Measurements from ENCODE around the gene WDR75. TPM values are rescaled to one million over a fixed set of nuclear protein-coding genes. Genes with fewer than 3 reads are reported as not detected.

WDR75 gene
- total RNA-seq, 4 donors from 2014 or later = 31.6 to 49.4 (median 38.8) TPM

DNA sequence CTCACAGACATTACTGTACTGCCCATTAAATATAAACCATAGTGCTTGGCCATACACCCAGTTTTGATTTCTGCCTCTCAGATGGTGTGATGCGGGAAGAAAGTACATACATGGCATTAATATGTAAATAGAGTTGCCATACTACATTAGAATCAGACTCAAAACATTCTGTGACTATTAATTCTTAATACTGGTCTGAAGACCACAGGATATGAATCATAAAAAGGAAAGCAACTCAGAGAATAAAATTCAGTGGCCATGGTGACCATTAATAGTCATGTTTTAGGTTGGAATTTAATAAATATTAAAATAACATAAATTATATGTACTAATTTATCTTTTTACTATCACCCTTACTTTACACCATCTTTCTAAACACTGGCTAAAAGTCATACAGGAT is 33.0 kb upstream of the WDR75 start:
- TF ChIP-seq, protein P1, sequence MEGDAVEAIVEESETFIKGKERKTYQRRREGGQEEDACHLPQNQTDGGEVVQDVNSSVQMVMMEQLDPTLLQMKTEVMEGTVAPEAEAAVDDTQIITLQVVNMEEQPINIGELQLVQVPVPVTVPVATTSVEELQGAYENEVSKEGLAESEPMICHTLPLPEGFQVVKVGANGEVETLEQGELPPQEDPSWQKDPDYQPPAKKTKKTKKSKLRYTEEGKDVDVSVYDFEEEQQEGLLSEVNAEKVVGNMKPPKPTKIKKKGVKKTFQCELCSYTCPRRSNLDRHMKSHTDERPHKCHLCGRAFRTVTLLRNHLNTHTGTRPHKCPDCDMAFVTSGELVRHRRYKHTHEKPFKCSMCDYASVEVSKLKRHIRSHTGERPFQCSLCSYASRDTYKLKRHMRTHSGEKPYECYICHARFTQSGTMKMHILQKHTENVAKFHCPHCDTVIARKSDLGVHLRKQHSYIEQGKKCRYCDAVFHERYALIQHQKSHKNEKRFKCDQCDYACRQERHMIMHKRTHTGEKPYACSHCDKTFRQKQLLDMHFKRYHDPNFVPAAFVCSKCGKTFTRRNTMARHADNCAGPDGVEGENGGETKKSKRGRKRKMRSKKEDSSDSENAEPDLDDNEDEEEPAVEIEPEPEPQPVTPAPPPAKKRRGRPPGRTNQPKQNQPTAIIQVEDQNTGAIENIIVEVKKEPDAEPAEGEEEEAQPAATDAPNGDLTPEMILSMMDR (IDR thresholded peaks at IDR 0.05) = no peak

DNA sequence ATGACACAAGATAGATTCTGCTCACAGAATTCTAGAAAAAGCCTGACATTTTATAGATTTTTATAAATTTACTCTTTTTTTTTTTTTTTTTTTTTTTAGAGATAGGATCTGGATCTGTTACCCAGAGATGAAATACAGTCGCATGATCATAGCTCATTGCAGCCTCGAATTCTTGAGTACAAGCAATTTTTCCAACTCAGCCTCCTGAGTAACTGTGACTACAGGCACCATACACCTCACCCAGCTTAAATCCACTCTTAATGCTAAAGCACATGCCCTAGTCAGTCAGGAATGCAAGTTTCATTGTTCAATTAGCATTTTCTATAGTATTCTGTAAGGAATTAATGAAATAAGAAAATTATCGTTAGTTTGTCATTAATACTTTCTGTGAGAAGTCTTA is 32.1 kb upstream of the WDR75 start:
- TF ChIP-seq, protein P1 (IDR thresholded peaks at IDR 0.05) = no peak
- no peak for ATAC-seq (ENCODE audit: low FRiP score)

More for the DNA sequence above, 33.0 kb upstream of the WDR75 start:
- no peak for ATAC-seq (ENCODE audit: low FRiP score)
- no peak for DNase-seq (ENCODE audit: low spot score)

DNA sequence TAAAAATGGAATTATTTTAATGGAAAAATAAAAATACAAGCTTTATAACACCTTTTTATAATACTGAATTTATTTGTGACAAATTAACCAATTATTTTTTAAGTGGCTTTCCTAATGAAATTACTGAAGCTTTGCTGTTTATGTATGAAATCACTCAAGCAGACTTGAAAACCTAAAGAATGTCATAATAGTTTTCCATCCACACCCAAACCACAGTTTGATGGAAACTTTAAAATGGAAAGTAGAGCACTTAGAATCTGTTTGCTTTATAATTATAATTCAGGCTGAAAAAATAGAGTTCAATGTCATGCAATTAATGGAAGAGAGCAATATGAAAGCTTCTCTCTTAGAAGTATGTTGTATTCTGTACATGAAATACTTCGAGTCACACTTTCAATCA is 31.6 kb upstream of the WDR75 start:
- DNase-seq (ENCODE audit: low spot score) = no peak
- no peak for ATAC-seq (ENCODE audit: low FRiP score)
- TF ChIP-seq, protein P1 (IDR thresholded peaks at IDR 0.05) = no peak

More for the DNA sequence above, 32.1 kb upstream of the WDR75 start:
- no peak for DNase-seq (ENCODE audit: low spot score)

DNA sequence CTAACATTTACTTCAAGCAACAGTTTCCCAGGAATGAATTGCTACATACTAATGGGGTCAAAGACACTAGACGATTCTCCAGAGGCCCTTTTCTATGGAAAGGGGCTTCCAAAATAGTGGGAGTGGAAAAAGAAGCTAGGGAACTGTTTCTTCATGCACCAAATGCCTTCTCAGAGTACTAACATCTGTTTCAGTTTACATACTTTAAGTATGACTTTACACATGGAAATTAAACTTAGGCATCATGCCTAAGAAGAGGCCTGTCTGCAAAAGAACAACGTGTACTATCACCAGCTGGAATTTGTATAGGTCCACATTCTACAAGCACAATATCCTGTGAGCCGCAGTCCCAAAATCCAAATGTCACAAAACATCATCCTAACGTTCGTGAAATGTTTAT is 29.4 kb upstream of the WDR75 start:
- TF ChIP-seq, protein P1 (IDR thresholded peaks at IDR 0.05) = no peak
- no peak for DNase-seq (ENCODE audit: low spot score)
- peak; percentile 91 for ATAC-seq (ENCODE audit: low FRiP score)

DNA sequence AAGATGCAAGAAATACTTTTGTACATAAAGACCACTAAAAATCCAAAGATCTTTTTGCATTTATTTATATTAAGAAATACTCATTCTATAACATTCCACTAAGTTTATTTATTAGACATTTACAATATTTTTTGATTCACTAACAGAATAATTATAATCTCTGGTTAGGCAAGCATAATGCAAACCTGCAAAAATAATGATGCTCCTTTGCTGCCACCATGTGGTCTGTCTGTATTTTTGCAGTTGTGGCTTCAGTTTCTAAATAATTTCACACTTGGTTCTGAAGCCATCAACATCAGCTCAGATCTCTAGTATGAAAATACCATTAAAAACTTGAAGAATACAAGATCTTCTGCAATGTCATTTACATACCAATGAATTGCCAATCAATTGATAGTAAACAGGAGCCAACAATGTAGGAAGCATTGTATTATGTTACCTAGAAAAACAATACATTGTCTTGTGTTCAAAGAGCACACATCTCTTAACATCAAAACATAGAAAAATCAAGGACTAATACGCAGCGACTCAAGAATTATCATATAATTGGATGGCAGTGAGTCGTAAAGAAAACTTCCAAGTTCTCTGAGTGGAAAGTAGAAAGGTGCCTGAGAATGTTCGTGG is 28.8 kb upstream of the WDR75 start:
- peak; percentile 65 for ATAC-seq (ENCODE audit: low FRiP score)
- no peak for DNase-seq (ENCODE audit: low spot score)

DNA sequence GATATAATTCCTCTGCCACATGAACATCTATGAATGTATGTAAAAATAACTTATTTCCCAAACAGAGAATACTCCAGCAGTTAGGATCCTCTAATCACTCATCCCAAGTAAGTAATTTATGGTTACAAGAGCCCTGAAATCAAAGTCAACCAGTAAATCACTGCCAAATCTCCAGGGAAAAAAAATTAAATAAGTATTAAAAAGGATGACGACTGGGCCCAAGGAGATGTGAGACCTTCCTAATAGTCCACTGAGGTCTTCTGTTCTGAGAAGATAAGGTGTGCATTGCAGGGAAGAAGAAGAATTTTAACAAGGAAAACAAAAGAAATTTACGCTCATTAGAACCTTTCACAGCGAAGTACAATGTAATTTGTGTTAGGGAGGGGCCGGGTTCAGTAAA is 28.0 kb upstream of the WDR75 start:
- ATAC-seq (ENCODE audit: low FRiP score) = no peak

More for the DNA sequence above, 28.8 kb upstream of the WDR75 start:
- TF ChIP-seq, protein P1 (IDR thresholded peaks at IDR 0.05) = peak in 1 of 3 donors; percentile 21

DNA sequence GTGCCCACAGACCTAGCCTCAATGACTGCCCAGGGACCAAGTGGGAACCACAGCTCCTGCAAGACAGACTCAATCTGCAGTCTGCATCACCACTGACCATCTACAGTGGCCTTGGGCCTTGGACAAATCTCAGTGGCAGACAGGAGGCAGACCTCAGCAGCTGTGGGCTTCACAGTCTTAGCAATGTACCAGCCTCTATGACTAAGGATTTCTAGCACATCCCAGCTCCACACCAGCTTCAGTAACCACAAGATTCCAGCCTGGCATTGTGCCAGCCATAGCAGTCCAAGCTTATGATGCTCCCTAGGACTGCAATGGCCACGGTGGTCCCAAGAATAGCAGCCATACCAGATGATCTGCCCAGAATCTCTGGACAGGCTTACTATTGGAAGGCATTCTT is 19.6 kb upstream of the WDR75 start:
- TF ChIP-seq, protein P1 (IDR thresholded peaks at IDR 0.05) = no peak
- no peak for ATAC-seq (ENCODE audit: low FRiP score)
- DNase-seq (ENCODE audit: low spot score) = no peak

More for the DNA sequence above, 28.0 kb upstream of the WDR75 start:
- no peak for DNase-seq (ENCODE audit: low spot score)
- TF ChIP-seq, protein P1 (IDR thresholded peaks at IDR 0.05) = no peak

Measured in omental fat pad (tissue), 4 donors.